Measurements from ENCODE around the gene ARHGAP24.
"Not testable (repeated sequence)": the region's sequence is repeated elsewhere in the genome, so short reads cannot be mapped to it uniquely, and the experiment has no call there.

Gene ARHGAP24

DNA sequence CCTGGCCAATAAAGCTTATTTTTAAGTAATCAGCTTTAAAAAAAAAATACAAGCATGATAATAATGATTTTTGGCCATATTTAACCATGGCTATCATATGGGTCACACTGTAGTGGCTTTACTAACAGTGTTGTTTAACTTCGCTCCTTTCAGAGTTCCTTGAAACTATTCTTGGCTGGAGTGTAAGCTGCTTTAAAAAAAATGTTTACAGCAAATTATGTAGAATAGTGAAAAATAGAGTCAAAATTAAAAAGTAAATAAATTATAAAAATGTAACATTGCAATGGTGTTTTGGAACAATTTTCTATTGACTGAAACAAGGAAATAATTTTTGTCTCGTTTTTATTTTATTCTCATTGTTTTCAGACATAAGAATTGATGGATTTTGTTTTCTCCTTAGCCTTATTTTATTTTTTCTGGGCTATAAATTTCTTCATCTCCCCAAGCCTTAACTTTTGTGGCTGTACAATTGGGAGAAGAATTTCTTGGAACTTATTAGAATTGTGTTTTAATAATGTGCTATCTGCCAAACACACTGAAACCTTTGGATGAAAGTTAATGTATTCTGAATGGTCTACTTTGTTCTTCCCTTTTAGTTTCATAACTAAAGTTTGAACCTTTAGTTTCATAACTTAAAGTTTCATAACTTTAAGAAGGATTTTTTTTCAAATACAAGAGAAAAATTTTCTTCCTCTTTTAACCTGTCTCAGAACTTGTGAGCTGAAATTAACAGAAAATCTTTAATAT is 182.0 kb downstream of the ARHGAP24 start:
- DNase-seq (ENCODE audit: low read depth) = no peak

DNA sequence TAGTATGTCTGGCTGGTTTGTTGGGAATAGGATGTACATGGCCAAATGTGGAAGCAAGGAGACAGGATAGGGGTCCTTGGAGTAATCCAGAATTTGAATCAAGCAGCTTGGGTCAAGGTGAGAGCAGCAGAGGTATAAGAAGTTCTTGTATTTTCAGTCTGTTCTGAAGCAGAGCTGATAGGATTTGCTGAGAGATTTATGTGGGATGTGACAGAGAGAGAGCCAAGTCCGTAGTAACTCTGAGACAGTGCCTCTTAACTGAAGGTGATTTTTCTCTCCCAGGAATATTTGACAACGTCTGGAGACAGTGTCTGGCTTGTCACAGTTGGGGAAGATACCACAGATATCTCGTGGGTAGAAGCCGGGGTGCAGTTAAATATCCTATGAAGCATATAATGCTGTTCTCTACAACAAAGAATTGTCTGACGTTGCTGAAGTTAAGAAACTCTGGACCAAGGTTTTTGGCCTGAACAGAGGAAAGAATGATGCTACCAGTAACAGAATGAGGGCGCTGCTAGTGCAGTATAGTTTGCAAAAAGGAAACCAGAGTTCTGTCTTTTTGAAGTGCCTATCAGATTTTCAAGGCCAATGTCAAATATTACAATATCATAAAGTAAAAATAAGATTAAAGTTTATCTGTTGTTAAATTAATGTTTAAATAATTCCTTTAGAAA is 184.0 kb downstream of the ARHGAP24 start:
- no peak for DNase-seq (ENCODE audit: low read depth)

DNA sequence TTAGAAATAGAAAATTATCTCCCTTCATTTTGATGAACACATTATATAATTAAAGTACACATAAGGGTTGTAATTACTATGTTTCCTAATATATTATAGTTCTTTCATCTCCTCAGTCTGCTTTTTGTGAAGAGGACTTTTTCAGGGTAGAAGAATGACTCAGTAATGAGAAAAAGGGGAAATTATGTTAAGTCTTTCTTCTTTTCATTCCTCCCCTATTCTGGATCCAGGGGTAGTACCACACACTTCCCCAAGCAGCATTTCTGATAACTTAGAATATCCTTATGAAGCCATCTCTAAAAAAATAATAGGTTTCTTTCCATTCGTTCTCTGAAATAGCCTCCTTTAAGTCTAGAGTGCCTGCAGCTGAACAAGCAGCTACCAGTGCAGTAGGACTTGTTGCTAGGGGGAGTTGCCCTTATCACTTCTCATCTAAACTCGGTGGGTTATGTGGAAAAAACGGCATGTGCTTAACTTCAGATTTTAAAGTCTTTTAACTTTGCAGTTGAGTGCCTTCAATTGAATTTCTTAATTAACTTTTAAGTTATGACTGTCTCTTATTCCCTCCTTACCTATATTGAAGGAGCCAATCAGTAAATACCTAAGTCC is 184.8 kb downstream of the ARHGAP24 start:
- no peak for DNase-seq (ENCODE audit: low read depth)

DNA sequence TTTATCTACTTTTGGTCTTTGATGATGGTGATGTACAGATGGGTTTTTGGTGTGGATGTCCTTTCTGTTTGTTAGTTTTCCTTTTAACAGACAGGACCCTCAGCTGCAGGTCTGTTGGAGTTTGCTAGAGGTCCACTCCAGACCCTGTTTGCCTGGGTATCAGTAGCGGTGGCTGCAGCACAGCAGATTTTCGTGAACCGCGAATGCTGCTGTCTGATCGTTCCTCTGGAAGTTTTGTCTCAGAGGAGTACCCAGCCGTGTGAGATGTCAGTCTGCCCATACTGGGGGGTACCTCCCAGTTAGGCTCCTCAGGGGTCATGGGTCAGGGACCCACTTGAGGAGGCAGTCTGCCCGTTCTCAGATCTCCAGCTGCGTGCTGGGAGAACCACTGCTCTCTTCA is 191.7 kb downstream of the ARHGAP24 start:
- not testable (repeated sequence) for DNase-seq (ENCODE audit: low read depth)

DNA sequence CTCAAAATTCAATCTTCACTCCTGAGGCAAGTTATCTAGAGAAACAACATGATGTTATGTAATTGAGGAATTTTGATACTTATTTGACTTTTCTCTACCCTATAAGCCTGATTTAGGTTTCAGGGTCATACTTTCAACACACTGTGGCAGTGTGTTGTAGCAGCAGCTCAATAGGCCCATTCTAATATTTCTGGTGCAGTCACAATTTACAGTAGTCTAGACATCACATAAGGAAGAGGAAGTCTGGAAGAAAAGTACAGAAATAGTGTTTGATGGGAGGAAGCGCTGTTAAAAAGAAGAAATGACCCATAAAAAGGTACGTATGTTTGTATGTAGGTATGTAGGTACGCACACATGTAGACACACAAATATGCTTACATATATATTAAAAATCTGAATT is 194.3 kb downstream of the ARHGAP24 start:
- DNase-seq (ENCODE audit: low read depth) = no peak

DNA sequence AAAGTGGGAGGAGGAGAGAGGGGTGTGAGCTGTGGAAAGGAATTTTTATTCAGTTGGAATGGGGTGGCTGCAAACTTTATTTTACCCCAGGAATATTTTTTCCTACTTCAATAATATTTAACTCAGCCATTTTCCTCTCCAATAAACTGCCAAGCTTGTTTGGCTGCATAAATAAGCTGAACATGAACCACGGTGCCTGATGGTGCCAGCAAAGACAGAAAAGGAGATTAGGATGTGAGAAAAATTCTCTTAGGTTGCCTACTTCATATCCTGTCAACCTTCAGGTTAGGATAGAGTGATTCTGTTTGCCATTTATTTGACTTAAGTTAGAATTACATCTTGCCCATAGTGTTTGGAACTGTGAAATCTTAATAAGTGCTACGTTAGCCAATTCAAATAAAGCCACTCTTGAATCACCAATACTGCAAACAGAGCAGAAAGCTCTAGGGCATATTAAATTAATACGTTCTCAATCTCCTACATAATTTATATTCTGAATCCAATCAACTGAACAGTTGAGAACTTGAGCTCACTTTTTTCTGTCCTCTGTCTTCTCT is 195.1 kb downstream of the ARHGAP24 start:
- DNase-seq (ENCODE audit: low read depth) = no peak

DNA sequence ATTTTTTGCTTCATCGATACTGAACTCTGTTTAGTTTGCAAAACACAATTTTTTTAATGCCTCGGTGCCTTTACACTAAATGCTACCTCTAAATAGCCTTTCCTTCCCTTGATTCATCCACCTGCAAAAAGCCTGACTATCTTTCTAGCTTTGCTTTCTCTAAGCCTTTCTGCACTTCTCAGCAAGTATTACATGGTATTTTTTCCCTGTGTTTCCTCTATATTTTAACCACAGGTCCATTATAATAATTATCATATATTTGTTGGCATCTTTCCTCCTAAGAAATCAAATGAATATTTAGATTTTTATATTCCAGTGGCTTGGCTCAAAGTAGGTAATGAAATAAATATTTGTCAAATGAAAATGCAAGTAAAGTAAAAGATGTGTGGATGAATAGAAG is 196.2 kb downstream of the ARHGAP24 start:
- DNase-seq (ENCODE audit: low read depth) = no peak

DNA sequence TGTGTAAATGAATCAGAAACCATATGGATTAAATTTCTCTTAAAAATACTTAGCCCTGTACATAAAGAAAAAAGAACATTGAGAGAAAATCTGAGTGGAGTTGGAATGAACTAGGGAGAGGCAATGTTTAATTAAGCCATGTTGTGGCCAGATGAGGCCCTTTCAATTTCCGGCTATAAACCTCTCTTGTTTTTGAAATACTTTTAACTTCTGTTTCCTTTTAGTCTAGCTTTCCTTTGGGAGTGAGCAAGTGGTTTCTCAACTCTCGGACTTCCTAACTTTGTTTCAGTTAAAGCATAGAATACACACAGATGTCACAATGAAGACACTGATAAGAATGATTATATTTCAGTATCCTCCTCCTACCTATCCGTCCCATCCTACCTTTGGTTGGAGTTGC is 197.2 kb downstream of the ARHGAP24 start:
- DNase-seq (ENCODE audit: low read depth) = no peak

DNA sequence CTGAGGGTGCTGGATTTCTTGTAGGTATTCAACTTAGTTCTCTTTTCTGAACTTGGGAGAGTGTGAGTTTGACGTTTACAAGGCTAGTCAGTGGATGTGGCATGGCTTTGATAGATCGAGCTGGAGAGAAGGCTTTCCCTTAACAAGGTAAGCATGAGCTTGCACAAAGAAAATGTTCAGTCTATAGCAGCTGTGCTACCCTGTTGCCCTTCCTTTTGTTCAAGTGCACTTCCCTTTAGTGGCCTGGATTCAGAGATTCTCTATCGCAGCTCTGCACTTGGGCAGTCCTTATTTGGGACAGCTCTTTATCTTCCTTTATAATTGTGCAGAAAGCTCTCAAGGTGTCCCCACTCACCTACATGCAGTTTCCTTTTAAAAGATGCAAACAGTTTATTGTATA is 198.0 kb downstream of the ARHGAP24 start:
- no peak for DNase-seq (ENCODE audit: low read depth)

DNA sequence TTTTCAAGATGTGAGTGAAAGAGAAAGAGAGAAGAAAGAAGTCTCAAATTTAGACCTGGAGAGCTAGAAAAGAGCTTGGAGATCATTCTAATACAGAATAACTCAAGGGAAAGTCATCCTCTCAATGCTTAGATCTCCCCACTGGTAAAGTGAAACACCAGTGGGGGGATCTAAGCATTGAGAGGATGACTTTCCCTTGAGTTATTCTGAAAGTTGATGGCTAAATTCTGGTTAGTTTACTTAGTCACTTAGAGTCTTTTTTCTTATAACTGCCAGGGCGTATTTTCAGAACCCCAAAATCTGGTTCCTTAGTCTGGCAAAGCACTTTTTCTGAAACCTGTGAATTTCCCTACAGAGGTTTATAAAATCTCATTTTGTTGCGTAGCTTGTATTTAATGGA is 198.6 kb downstream of the ARHGAP24 start:
- no peak for DNase-seq (ENCODE audit: low read depth)

DNA sequence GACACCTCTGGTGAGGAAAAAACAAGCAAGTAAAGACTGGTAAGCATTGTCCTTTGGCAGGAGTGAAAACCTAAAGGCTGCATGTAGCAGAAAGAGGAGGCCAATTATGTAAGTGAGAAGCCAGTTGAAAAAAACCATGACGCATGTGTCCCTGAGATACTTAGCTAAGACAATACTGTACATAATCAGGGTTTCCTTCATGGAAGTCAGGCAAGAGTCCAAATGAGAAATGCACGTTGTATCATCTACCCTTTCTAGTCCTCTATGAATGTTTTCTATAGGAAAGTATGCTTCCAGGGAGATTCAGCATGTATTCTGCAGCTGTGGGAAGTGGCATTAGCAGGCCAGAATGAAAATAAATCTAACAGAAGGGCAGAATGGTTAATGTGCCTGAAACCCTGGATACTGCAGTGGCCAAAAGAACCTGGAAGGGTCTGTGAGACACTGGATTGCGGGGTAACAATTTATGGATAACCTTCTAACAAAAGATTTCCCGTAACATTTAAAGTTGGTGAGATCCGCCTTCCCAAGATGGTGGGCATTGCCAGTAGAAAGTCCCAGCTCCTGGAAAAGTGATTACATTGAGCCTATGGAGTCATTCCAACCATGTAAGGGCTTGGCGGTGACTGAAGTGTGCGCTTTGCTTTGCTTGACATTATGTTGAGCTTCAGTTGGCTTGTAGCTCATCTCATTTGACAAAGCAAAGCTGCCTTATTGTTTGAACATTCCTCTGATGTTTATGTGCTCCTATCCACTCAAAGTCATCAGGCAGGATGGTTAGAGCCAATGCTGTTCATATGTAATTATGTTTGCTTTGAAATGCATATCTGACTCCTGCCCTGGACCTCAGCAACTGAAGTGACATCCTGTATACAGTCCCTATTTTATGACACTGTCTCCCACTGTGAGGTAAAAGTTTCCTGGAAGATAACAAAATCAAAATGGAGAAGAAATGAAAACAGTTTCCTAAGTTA is 200.4 kb downstream of the ARHGAP24 start:
- no peak for DNase-seq (ENCODE audit: low read depth)

DNA sequence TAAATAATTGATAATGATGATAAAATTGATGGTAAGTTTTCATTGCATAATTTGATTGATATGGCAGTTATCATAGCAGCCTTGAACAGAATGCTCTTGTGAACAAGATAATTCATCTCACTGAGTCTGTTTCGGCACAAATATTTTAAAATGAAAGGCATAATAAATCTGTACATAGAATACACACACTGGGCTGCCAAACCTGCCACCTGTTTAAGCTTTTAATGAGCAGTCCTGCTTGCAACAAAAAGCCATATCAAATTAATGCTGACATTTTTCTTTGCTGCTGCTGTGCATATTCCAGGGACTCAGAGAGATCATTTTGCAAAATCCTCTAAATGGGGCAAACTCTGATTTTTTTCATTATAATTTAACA is 201.1 kb downstream of the ARHGAP24 start:
- no peak for DNase-seq (ENCODE audit: low read depth)

DNA sequence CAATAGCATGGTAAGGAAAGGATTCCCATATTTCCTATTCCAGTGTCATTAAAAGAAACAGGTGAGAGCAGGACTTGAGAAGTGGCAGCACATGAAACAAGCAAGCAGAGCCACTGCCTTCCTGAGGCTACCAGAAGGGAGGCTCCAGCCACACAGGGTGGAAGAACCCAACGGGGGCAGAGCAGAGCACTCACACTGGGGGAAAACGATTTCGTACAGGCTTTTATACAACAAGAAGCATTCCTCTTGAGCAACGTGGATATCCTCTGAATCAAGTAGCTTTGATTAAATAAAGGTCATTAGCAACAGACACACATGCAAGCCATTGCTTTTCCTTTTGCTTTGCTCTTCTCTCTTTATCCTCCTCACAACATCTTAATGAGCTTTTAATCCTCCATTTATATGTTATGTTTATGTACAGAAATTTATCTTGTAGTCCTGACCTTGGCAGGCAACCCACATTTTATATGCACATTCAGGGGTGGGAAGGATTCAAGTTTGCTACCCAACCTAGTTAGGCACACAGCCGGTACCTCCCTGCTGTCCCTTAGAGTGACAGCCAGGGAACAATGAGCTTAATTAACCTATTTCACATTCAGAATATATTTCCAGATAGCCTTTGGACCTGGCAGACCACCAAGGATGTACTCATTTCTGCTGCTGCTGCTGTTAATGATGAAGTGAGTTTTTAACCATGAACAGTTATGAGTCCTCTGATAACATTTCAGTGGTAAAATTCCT is 202.1 kb downstream of the ARHGAP24 start:
- no peak for DNase-seq (ENCODE audit: low read depth)

DNA sequence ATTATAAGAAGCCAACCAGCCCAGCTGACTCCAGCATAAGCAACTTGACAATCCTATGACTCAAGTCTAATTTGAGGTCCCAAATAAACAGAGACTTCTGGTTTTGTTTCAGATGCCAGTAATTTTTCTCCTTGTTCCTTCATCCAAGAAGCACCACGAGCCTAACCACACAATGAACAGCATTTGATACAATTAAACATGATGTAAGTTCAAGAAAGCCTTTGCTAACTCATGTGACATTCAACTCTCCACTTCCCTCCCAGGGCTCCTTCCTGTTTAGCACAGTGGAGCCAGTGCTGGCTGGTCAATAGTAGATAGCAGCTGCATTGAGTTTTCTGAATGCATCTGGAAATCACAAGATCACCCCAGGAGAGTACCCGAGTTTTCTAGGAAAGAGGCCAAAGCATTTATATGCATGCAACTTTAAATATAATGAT is 206.3 kb downstream of the ARHGAP24 start:
- DNase-seq (ENCODE audit: low read depth) = no peak

DNA sequence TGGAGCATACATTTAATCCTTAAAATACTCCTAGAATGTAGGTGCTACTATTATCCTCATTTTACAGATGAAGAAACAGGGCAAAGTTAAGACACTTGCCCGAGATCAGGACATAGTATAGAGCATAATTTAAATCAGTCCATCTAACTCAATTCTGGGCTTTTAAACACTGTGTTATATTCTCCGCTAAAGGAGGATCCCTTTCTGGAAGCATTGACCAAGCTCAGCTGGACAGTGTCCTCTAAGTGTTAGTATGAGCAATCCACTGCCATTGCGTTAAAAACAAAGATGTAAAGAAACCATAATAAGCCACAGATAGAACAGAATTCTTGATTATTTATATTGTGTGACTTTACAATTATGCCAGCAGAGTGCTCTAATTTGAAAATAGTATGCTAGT is 207.0 kb downstream of the ARHGAP24 start:
- no peak for DNase-seq (ENCODE audit: low read depth)

DNA sequence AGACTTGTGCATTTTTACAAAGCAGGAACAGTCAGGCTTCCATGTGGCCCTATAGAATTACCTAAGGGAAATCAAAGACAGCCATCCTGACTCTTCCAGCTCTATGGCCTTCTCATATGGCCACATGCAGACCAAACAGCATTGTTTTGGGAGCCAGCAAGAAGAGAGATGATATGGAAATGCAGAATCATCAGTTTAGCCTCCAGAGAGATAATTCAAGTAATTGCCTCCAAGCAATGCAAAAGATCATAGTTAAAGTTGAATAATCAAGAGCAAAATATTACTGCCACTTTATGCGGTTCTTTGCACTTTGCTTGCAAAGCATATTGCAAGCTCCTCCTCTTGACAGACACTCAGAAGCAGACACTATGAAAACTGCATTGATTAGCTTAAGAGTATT is 207.4 kb downstream of the ARHGAP24 start:
- no peak for DNase-seq (ENCODE audit: low read depth)

DNA sequence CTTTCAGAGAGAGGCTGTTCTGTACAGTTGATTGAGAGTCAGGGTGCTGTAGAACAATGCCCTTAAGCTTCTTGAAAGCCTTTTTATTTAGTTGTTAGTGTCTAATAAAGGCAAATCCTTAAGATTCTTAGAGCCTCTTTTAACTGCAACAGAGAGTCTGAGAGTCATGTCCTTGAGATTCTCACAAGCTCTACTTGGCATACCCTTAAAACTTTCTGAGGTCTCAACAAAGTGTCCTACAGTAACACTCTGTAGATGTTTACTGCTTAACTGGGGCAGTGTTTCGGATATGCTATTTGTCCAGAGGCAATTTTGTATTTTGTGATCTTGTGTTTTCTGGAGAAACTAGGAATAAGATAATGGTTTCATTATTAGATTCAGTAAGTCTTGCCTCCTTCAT is 209.7 kb downstream of the ARHGAP24 start:
- DNase-seq (ENCODE audit: low read depth) = no peak

DNA sequence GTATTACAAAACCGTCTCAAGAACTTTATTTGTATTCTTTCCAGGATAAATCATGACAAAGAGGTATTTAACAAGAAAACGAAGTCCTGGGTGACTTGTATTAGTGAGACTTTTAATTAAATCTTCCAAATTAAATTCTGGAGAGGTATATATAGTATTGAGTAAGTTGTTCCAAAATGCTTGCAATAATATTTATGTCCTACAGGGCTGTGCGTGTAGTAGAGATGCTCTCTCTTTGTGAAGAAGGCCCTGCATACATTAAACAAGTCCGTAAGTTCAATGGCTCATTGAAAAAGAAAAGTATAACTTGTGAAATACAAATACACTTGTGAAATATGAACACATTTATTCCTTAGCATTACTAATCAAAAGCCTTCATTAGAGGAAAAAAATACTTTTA is 211.4 kb downstream of the ARHGAP24 start:
- DNase-seq (ENCODE audit: low read depth) = no peak

DNA sequence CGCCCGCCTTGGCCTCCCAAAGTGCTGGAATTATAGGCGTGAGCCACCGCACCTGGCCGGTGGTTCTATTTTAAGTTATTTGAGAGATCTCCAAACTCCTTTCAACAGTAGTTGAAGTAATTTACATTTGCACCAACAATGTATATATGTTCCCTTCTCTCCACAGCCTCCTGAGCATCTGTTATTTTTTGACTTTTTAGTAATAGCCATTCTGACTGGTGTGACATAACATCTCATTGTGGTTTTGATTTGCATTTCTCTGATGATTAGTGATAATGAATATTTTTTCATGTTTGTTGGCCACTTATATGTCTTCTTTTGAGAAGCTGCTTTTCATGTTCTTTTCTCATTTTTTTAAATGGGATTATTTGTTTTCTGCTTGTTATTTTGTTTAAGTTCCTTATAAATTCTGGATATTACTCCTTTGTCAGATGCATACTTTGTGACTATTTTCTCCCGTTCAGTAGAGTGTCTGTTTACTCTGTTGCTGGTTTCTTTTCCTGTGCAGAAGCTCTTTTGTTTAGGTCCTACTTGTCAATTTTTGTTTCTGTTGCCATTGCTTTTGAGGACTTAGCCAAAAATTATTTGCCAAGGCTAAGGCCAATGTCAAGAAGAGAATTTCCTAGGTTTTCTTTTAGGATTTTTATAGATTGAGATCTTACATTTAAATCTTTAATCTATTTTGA is 213.2 kb downstream of the ARHGAP24 start:
- no peak for DNase-seq (ENCODE audit: low read depth)

DNA sequence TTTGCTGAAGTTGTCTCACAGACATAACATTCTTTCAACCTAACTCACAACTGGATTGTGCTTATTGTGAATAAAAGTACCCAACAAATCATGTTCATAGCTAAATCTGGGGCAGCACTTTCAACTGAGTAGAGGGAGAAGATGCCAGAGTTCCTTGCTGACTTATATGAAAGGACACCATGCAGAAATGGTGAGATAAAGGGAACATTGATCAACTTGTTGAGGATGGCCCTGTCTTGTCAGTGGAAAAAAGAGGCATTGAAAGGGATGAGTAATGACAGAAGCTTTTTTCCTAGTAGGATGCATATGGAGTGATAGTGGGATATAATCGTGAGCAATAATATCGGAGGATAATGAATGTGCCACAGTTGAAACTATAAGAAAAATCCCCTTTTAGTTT is 221.7 kb downstream of the ARHGAP24 start:
- DNase-seq (ENCODE audit: low read depth) = no peak

DNA sequence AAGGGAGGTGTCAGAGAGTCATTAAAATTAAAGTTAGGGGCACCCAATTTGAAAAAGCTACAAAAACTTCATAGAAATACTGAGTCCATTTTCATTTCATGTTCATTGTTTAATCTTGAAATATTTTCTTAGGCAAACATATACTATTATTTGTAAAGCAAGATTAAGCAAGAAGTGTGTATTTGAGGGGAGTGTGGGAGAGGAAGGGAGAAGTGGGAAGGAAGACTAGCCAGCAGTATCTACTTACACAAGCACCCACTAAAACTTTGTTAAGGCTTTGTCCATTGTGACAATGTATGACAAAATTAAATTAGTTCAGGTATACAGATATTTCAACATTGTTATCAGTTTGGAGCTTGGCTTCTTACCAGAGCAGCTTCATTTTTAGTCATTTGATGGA is 222.9 kb downstream of the ARHGAP24 start:
- no peak for DNase-seq (ENCODE audit: low read depth)

Measured in stimulated activated CD8-positive, alpha-beta memory T cell treated with anti-CD3 and anti-CD28 coated beads, Interleukin-7, amount 100 ng/mL, for 24 hours (primary cell).